Upper lobe of right lung (tissue), 1 donor: ENCODE data around the gene PIH1D1. TPM values are rescaled to one million over a fixed set of nuclear protein-coding genes. Genes with fewer than 3 reads are reported as not detected.

Experiments
- ATAC-seq: fragments of 200-7000 bp; cut with Tn5 transposase; one replicate; pipeline ENCODE4 v1.9.1; 2020; ENCODE audit warnings: mild to moderate bottlenecking, moderate library complexity
- DNase-seq: peaks from one replicate; pipeline ENCODE4 v3.0.0-alpha.2; 2020
- H3K27ac ChIP-seq: fragments of 200-600 bp; one replicate; pipeline ENCODE4 v1.8.0; 2022
- H3K27me3 ChIP-seq: fragments of 200-600 bp; one replicate; pipeline ENCODE4 v1.8.0; 2022; ENCODE audit warnings: mild to moderate bottlenecking
- H3K36me3 ChIP-seq: fragments of 200-600 bp; one replicate; pipeline ENCODE4 v1.8.0; 2022
- H3K4me1 ChIP-seq: fragments of 200-600 bp; one replicate; pipeline ENCODE4 v1.8.0; 2022
- H3K4me3 ChIP-seq: fragments of 200-600 bp; one replicate; pipeline ENCODE4 v1.8.0; 2022; ENCODE audit warnings: mild to moderate bottlenecking
- H3K9me3 ChIP-seq: fragments of 200-600 bp; one replicate; pipeline ENCODE4 v1.8.0; 2022
- CTCF ChIP-seq: fragments of 200-600 bp; IDR thresholded peaks from one replicate; pipeline ENCODE4 v1.8.0; 2022; ENCODE audit warnings: antibody characterized with exemption
- intact Hi-C: fragments of 100-400 bp; cut with DNase I; formaldehyde crosslinking; loops from one replicate; pipeline ENCODE4 v1.11.0; 2022
- total RNA-seq: library from RNA; stranded (reverse); fragmentation: NEBNext Ultra II Directional; extraction: Animal tissue kit (Norgen Biotek cat#: 25700); gene quantifications from one replicate; pipeline ENCODE4 v1.2.1, GENCODE V29; 2021
- donor health status: DM: no; HTN: yes; CAD: no; lungs with severe emphysema.

PIH1D1 gene
- total RNA-seq, 1 donor from 2014 or later = 64.2 TPM

GRCh38 chr19:49427339-49427738 lies 24.3 kb downstream of the PIH1D1 start:
- DNase-seq (no peak), ATAC-seq (no peak)
- Histone ChIP-seq H3K4me1 (peaks cover 15% of the 10 kb centered on the region), H3K36me3 (no peaks in the 10 kb centered on the region), H3K9me3 (no peaks in the 10 kb centered on the region), H3K27ac (no peak overlapping the region), H3K27me3 (peaks cover 95% of the 10 kb centered on the region), H3K4me3 (no peak overlapping the region)
- TF ChIP-seq CTCF = no peak
- intact Hi-C loops = no loop called here

GRCh38 chr19:49425922-49426592 lies 25.6 kb downstream of the PIH1D1 start:
- Histone ChIP-seq H3K27me3 (peaks cover 92% of the 10 kb centered on the region), H3K4me3 (no peak overlapping the region), H3K27ac (no peak overlapping the region), H3K4me1 (peaks cover 17% of the 10 kb centered on the region), H3K9me3 (no peaks in the 10 kb centered on the region), H3K36me3 (no peaks in the 10 kb centered on the region)
- TF ChIP-seq CTCF = no peak
- DNase-seq (no peak), ATAC-seq (no peak)
- intact Hi-C loops = no loop called here

GRCh38 chr19:49425178-49425577 lies 26.4 kb downstream of the PIH1D1 start, which contains the start of gene GFY:
TSS of gene GFY (plus strand) at chr19:49425388. CDS start at chr19:49426431, 1,043 bp downstream.
- DNase-seq (no peak), ATAC-seq (no peak)
- Histone ChIP-seq H3K27me3 (peaks cover 84% of the 10 kb centered on the region), H3K36me3 (no peaks in the 10 kb centered on the region), H3K9me3 (no peaks in the 10 kb centered on the region), H3K4me1 (peaks cover 17% of the 10 kb centered on the region), H3K4me3 (no peak within 1 kb of the TSS), H3K27ac (no peak within 1 kb of the TSS)
- intact Hi-C loops = no loop called here
- no peak for TF ChIP-seq CTCF

- H3K27ac ChIP-seq = no peak overlapping the region
- ATAC-seq (no peak), DNase-seq (no peak)
- no peaks in the 10 kb centered on the region for H3K36me3 ChIP-seq
- H3K9me3 ChIP-seq = no peaks in the 10 kb centered on the region
- no peak overlapping the region for H3K4me3 ChIP-seq
- H3K4me1 ChIP-seq = peaks cover 17% of the 10 kb centered on the region
- intact Hi-C loops = no loop called here
- TF ChIP-seq CTCF = no peak
- H3K27me3 ChIP-seq = peaks cover 75% of the 10 kb centered on the region
Measured at GRCh38 chr19:49423985-49424303, 27.7 kb downstream of the PIH1D1 start.

- ATAC-seq (no peak), DNase-seq (no peak)
- TF ChIP-seq CTCF = no peak
- intact Hi-C loops = no loop called here
- Histone ChIP-seq H3K36me3 (no peaks in the 10 kb centered on the region), H3K9me3 (no peaks in the 10 kb centered on the region), H3K4me1 (peaks cover 17% of the 10 kb centered on the region), H3K4me3 (peak within 1 kb of the TSS; percentile 16), H3K27ac (no peak within 1 kb of the TSS), H3K27me3 (peaks cover 69% of the 10 kb centered on the region)
Measured at GRCh38 chr19:49423071-49423984, 28.3 kb downstream of the PIH1D1 start, which contains the start of gene PTH2. TSS of gene PTH2 (minus strand) at chr19:49423441. CDS start at chr19:49423339, 102 bp downstream.
